COR-L47 (cell line): Measurements from ENCODE around the gene ZSWIM3.

Source experiments
- DNase-seq: peaks from one replicate; lab custom pipeline; 2025; lab: John Stamatoyannopoulos, UW

ZSWIM3 gene

GRCh38 chr20:45833030-45833882 lies 24.2 kb upstream of the ZSWIM3 start, which contains the start of gene SNX21:
Gene SNX21, plus strand, starts transcription at chr20:45833799. Its CDS starts 121 bp downstream, at chr20:45833920.
- no peak for DNase-seq

- no peak for DNase-seq
Measured at GRCh38 chr20:45833883-45834796, 23.3 kb upstream of the ZSWIM3 start.

GRCh38 chr20:45834797-45835161 lies 22.6 kb upstream of the ZSWIM3 start:
- no peak for DNase-seq

GRCh38 chr20:45835329-45835765 lies 22.1 kb upstream of the ZSWIM3 start:
- no peak for DNase-seq

GRCh38 chr20:45835825-45836224 lies 21.6 kb upstream of the ZSWIM3 start:
- DNase-seq = no peak

- DNase-seq = no peak
Measured at GRCh38 chr20:45836841-45837240, 20.6 kb upstream of the ZSWIM3 start.

- no peak for DNase-seq
Measured at GRCh38 chr20:45840700-45841198, 16.7 kb upstream of the ZSWIM3 start.

GRCh38 chr20:45841407-45842129 lies 15.8 kb upstream of the ZSWIM3 start:
- no peak for DNase-seq

- no peak for DNase-seq
Measured at GRCh38 chr20:45842169-45842812, 15.1 kb upstream of the ZSWIM3 start.

- no peak for DNase-seq
Measured at GRCh38 chr20:45843506-45843905, 13.9 kb upstream of the ZSWIM3 start.

- no peak for DNase-seq
Measured at GRCh38 chr20:45845452-45845851, 12.0 kb upstream of the ZSWIM3 start.

GRCh38 chr20:45848421-45848820 lies 9.0 kb upstream of the ZSWIM3 start:
- no peak for DNase-seq

- DNase-seq = no peak
Measured at GRCh38 chr20:45848969-45849582, 8.3 kb upstream of the ZSWIM3 start.

- no peak for DNase-seq
Measured at GRCh38 chr20:45850238-45850637, 7.2 kb upstream of the ZSWIM3 start.

- DNase-seq = no peak
Measured at GRCh38 chr20:45850926-45851325, 6.5 kb upstream of the ZSWIM3 start.

- DNase-seq = no peak
Measured at GRCh38 chr20:45851501-45851900, 5.9 kb upstream of the ZSWIM3 start.

- DNase-seq = no peak
Measured at GRCh38 chr20:45852326-45852725, 5.1 kb upstream of the ZSWIM3 start.

GRCh38 chr20:45853484-45853883 lies 3.9 kb upstream of the ZSWIM3 start:
- no peak for DNase-seq

- DNase-seq = peak; percentile 39
Measured at GRCh38 chr20:45857882-45858216, 435 bp downstream of the ZSWIM3 start.

- no peak for DNase-seq
Measured at GRCh38 chr20:45859916-45860315, 2.5 kb downstream of the ZSWIM3 start.

GRCh38 chr20:45860560-45861220 lies 3.3 kb downstream of the ZSWIM3 start:
- no peak for DNase-seq
